Brain microvascular endothelial cell (primary cell): ENCODE data around the gene SLC26A11.

Experiments
- DNase-seq: peaks from one replicate; pipeline ENCODE4 v3.0.0-alpha.2; 2020
- H3K27ac ChIP-seq: fragments of 250-450 bp; sonication (Bioruptor Pico); 2 replicates; pipeline ENCODE4 v1.5.1; 2020; ENCODE audit warnings: mild to moderate bottlenecking, moderate library complexity
- H3K27me3 ChIP-seq: fragments of 250-450 bp; sonication (Bioruptor Pico); replicated peaks from 2 replicates; pipeline ENCODE4 v1.5.1; 2020; ENCODE audit warnings: mild to moderate bottlenecking
- H3K36me3 ChIP-seq: fragments of 250-450 bp; sonication (Bioruptor Pico); replicated peaks from 2 replicates; pipeline ENCODE4 v1.5.1; 2020; ENCODE audit warnings: mild to moderate bottlenecking
- H3K4me3 ChIP-seq: 2 replicates; pipeline ENCODE4 v1.5.1; 2011; ENCODE audit warnings: low read depth, mild to moderate bottlenecking, control low read depth, low read length, moderate library complexity
- in situ Hi-C: cut with HindIII; loops from 2 replicates; pipeline ENCODE4 v1.10.0; 2017; ENCODE audit warnings: low sequenced_read_pairs, low pct_ligation_motif_present
- TF ChIP-seq, protein P1 (sequence below): IDR thresholded peaks from 2 replicates; pipeline ENCODE4 v1.5.1; 2011; ENCODE audit warnings: low read depth, mild to moderate bottlenecking, moderate library complexity, low read length, control low read depth, inconsistent platforms; ENCODE audit errors: missing control alignments

SLC26A11 gene

DNA sequence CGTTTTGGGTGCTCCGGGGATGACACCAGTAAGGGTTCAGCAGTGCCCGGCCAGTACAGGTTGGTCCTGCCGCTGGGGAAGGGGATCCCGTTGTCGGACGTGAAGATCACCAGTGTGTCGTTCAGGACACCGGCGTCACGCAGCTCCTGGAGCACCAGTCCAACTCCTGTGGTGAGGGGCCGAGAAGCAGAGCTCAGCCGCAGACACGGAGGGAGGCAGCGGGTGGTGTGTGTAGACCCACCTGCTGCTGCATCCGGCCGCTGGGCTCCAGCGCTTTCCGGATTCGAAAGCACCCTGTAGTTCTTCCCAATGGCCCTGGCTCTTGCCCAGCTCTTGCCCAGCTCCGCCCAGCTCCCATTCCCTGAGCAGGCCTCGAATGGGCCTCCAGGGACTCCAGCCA is 8.1 kb upstream of the SLC26A11 start:
- Histone ChIP-seq H3K27ac (no peak overlapping the region), H3K4me3 (no peak overlapping the region), H3K27me3 (no peaks in the 10 kb centered on the region), H3K36me3 (peaks cover 14% of the 10 kb centered on the region)
- in situ Hi-C loops, result no loop called here
- no peak for DNase-seq
- TF ChIP-seq, protein P1, sequence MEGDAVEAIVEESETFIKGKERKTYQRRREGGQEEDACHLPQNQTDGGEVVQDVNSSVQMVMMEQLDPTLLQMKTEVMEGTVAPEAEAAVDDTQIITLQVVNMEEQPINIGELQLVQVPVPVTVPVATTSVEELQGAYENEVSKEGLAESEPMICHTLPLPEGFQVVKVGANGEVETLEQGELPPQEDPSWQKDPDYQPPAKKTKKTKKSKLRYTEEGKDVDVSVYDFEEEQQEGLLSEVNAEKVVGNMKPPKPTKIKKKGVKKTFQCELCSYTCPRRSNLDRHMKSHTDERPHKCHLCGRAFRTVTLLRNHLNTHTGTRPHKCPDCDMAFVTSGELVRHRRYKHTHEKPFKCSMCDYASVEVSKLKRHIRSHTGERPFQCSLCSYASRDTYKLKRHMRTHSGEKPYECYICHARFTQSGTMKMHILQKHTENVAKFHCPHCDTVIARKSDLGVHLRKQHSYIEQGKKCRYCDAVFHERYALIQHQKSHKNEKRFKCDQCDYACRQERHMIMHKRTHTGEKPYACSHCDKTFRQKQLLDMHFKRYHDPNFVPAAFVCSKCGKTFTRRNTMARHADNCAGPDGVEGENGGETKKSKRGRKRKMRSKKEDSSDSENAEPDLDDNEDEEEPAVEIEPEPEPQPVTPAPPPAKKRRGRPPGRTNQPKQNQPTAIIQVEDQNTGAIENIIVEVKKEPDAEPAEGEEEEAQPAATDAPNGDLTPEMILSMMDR, result no peak

DNA sequence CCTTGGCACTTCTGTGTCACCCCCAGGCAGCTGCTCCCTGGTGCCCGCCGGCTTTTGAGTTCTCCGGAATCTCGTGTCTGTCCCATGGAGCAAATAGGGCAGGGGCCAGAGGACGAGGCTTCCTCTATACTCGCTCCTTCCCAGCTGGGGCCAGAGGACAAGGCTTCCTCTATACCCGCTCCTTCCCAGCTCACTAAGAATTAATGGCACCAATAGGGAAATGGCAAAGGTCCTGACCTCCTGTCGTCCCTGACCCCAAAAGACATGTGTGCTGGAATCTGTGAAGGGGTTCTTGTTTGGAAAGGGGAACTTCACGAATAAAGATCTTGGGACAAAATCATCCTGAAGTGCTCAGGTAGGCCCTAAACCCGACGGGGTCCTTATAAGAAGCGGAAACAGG is 7.7 kb upstream of the SLC26A11 start:
- TF ChIP-seq, protein P1, result no peak
- peaks cover 14% of the 10 kb centered on the region for H3K36me3 ChIP-seq

DNA sequence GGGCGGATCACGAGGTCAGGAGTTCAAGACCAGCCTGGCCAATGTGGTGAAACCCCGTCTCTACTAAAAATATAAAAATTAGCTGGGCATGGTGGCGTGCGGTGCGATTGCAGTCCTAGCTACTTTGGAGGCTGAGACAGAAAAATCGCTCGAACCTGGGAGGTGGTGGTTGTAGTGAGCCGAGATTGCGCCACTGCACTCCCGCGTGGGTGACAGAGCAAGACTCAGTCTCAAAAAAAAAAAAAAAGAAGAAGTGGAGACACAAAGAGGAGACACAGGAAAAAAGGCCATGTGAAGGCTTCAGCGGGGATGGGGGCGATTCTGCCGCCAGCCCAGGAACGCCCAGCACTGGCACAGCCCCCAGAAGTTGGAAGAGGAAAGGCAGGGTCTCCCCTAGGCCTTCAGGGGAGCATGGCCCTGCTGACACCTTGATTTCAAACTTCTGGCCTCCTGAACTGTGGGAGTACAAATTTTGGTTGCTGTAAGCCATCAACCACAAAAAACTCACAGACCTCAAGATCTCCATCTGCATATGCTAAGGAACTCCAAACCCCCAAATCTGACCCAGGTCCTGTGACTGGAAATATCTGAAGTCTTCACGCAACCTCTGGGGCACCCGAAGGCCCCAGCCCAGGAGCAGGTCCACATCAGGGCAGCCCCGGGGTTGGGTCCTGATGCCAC is 7.1 kb upstream of the SLC26A11 start:
- Histone ChIP-seq H3K27me3 (no peaks in the 10 kb centered on the region), H3K36me3 (peaks cover 14% of the 10 kb centered on the region), H3K27ac (no peak overlapping the region), H3K4me3 (no peak overlapping the region)
- TF ChIP-seq, protein P1, result no peak
- no peak for DNase-seq
- in situ Hi-C loops, result no loop called here

More for the DNA sequence above, 7.7 kb upstream of the SLC26A11 start:
- DNase-seq, result no peak
- H3K4me3 ChIP-seq, result no peak overlapping the region
- H3K27ac ChIP-seq, result no peak overlapping the region
- H3K27me3 ChIP-seq, result no peaks in the 10 kb centered on the region
- in situ Hi-C loops, result no loop called here

DNA sequence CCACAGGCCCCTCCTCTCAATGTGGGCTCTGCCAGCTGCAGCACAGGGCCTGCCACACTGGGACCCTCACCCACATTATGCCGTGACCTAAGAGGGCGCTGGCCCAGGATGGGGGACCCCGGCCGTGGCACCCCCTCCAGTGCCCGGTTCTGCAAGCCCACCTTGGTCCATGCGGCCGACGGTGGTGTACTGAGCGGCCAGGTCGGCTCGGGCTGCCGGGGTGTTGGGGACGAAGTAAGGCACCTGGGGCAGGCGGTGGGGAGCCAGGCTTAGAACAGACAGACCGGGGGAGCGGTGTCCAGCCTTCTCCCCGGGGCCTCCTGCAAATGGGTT is 6.6 kb upstream of the SLC26A11 start:
- H3K27me3 ChIP-seq, result no peaks in the 10 kb centered on the region
- H3K36me3 ChIP-seq, result peaks cover 14% of the 10 kb centered on the region
- H3K4me3 ChIP-seq, result no peak overlapping the region
- DNase-seq, result no peak
- in situ Hi-C loops, result no loop called here
- H3K27ac ChIP-seq, result no peak overlapping the region
- TF ChIP-seq, protein P1, result no peak

DNA sequence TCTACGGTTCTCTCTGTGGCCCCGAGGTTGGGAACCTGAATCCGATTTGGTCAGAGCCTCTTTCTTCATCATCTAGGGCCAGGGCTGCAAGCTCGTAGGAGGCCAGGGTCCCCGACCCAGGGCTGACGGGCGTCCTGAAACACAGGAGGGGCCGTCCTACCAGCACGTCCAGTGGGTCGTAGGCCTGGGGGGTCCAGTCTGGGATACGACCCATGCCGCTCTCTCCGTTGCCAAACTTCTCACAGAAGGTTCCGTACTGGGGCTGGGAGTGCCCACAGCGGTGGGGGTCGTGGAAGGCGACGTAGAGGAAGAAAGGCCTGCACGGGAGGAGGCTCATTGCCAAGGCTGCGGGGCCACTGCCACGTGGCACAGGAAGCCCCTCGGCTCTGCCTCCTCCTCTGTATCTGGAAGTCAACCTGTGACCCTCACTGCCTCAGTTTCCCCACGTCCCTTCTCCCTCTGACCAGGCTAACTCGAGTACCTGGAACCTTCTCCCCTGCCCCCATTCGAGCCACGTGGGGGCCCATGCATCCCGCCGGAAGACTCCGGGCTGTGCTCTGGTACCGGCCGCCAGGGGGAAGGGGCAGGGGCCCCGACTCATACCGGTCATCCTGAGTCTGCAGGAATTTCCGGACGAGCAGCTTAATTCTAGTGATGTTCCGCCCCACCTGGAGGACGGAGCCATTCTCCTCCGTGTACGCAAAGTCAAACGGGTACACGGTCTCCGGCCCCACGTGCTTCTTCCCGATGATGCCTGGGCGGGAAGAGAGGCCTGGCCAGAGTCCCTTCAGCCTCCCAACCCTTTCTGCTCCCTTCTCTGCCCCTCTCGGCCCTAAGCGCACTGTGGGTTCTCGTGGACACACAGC is 6.0 kb upstream of the SLC26A11 start:
- H3K4me3 ChIP-seq, result no peak overlapping the region
- in situ Hi-C loops, result no loop called here
- H3K27me3 ChIP-seq, result no peaks in the 10 kb centered on the region
- peaks cover 14% of the 10 kb centered on the region for H3K36me3 ChIP-seq
- TF ChIP-seq, protein P1, result no peak
- DNase-seq, result no peak
- H3K27ac ChIP-seq, result no peak overlapping the region
